ENCODE data around the gene WNT7B.

DNA sequence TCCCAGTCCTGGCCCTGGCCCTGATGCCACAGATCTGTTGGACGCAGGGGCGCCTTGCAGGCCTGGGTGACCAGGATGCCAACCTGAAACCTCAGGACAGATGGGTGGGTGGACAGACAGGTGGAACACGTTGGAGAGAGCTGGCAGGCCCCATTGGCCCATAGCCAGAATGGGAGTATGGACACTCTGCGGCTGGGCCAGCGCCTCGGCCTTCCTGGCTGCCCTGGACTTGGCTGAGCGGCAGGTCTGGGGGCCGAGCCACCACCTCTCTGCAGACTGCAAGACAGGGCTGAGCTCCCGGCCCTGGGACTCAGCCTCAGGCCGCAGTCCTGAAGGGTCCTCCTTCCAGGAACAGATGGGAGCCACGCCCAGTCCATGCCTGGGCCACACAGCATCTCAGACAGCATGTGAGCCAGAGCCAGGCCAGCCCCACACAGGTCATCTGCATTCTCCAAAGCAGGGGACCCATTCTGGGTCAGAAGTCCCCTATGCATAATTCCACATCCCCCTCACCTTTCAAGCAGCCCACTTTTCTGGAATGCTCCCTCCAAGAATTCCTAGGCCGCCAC, 14.1 kb downstream of the WNT7B start:
- TF ChIP-seq SMAD1 (IDR thresholded peaks at IDR 0.05; ENCODE audit: low read depth, partially characterized antibody) = no peak
- TF ChIP-seq CREB1 (IDR thresholded peaks at IDR 0.05; ENCODE audit: low read depth) = no peak
- TF ChIP-seq EZH2 (IDR thresholded peaks at IDR 0.05; ENCODE audit: borderline replicate concordance, control insufficient read depth, low read depth, low read length) = no peak
- no peak for TF ChIP-seq JUNB (IDR thresholded peaks at IDR 0.05)
- TF ChIP-seq RELA (IDR thresholded peaks at IDR 0.05; ENCODE audit: borderline replicate concordance, partially characterized antibody) = no peak
- TF ChIP-seq, protein P1, sequence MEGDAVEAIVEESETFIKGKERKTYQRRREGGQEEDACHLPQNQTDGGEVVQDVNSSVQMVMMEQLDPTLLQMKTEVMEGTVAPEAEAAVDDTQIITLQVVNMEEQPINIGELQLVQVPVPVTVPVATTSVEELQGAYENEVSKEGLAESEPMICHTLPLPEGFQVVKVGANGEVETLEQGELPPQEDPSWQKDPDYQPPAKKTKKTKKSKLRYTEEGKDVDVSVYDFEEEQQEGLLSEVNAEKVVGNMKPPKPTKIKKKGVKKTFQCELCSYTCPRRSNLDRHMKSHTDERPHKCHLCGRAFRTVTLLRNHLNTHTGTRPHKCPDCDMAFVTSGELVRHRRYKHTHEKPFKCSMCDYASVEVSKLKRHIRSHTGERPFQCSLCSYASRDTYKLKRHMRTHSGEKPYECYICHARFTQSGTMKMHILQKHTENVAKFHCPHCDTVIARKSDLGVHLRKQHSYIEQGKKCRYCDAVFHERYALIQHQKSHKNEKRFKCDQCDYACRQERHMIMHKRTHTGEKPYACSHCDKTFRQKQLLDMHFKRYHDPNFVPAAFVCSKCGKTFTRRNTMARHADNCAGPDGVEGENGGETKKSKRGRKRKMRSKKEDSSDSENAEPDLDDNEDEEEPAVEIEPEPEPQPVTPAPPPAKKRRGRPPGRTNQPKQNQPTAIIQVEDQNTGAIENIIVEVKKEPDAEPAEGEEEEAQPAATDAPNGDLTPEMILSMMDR (IDR thresholded peaks at IDR 0.05 in 2 of 3, conservative IDR thresholded peaks at IDR 0.05 in 1 of 3; ENCODE audit: control insufficient read depth in 2 of 3, extremely low read depth in 1 of 3, insufficient read depth in 1 of 3, low read depth in 3 of 3, low read length in 3 of 3) = no peak
- TF ChIP-seq, protein P2, sequence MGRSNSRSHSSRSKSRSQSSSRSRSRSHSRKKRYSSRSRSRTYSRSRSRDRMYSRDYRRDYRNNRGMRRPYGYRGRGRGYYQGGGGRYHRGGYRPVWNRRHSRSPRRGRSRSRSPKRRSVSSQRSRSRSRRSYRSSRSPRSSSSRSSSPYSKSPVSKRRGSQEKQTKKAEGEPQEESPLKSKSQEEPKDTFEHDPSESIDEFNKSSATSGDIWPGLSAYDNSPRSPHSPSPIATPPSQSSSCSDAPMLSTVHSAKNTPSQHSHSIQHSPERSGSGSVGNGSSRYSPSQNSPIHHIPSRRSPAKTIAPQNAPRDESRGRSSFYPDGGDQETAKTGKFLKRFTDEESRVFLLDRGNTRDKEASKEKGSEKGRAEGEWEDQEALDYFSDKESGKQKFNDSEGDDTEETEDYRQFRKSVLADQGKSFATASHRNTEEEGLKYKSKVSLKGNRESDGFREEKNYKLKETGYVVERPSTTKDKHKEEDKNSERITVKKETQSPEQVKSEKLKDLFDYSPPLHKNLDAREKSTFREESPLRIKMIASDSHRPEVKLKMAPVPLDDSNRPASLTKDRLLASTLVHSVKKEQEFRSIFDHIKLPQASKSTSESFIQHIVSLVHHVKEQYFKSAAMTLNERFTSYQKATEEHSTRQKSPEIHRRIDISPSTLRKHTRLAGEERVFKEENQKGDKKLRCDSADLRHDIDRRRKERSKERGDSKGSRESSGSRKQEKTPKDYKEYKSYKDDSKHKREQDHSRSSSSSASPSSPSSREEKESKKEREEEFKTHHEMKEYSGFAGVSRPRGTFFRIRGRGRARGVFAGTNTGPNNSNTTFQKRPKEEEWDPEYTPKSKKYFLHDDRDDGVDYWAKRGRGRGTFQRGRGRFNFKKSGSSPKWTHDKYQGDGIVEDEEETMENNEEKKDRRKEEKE (IDR thresholded peaks at IDR 0.05) = no peak
- TF ChIP-seq TCF3 (IDR thresholded peaks at IDR 0.05; ENCODE audit: borderline replicate concordance, insufficient read depth, low read depth, low read length) = no peak
- no peak for TF ChIP-seq CBX3 (IDR thresholded peaks at IDR 0.05; ENCODE audit: borderline replicate concordance, low read depth)
- no peak for TF ChIP-seq POLR2AphosphoS5 (IDR thresholded peaks at IDR 0.05; ENCODE audit: low read length)
- TF ChIP-seq NFYA (IDR thresholded peaks at IDR 0.05; ENCODE audit: borderline replicate concordance, low read depth, low read length) = no peak
- TF ChIP-seq, protein P3, sequence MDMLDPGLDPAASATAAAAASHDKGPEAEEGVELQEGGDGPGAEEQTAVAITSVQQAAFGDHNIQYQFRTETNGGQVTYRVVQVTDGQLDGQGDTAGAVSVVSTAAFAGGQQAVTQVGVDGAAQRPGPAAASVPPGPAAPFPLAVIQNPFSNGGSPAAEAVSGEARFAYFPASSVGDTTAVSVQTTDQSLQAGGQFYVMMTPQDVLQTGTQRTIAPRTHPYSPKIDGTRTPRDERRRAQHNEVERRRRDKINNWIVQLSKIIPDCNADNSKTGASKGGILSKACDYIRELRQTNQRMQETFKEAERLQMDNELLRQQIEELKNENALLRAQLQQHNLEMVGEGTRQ (IDR thresholded peaks at IDR 0.05; ENCODE audit: borderline replicate concordance, low read depth, low read length) = no peak
- TF ChIP-seq RAD21 (IDR thresholded peaks at IDR 0.05; ENCODE audit: insufficient read depth, low read depth, low read length) = no peak
- TF ChIP-seq RB1 (IDR thresholded peaks at IDR 0.05; ENCODE audit: borderline replicate concordance) = no peak
